B cell (primary cell): Measurements from ENCODE around the gene TVP23C. TPM values are rescaled to one million over a fixed set of nuclear protein-coding genes. Genes with fewer than 3 reads are reported as not detected.

ENCODE experiments used
- ATAC-seq: fragments of 200-7000 bp; cut with Tn5 transposase; one replicate; pipeline ENCODE4 v1.10.0; 2021; ENCODE audit warnings: low read depth, mild to moderate bottlenecking, moderate number of reproducible peaks, moderate library complexity
- CTCF ChIA-PET: fragments of 350-600 bp; sonication (Branson Sonifier 250); formaldehyde crosslinking; loops from one replicate; lab custom pipeline; 2021; ENCODE audit warnings: antibody characterized with exemption, inconsistent platforms; lab: Charles Lee
- POLR2A ChIA-PET: fragments of 350-600 bp; sonication (Branson Sonifier 250); formaldehyde crosslinking; loops from one replicate; lab custom pipeline; 2021; ENCODE audit warnings: antibody characterized with exemption; lab: Charles Lee
- DNase-seq: peaks from one replicate; pipeline ENCODE4 v3.0.0; 2013
- H2AFZ ChIP-seq: 2 replicates; pipeline ENCODE4 v1.6.1; 2012; ENCODE audit warnings: mild to moderate bottlenecking, low read depth, low read length; ENCODE audit not compliant: insufficient read depth, poor library complexity, severe bottlenecking
- H3K27ac ChIP-seq, 2 donors: 1 replicate in 1 of 2; 2 replicates in 1 of 2; pipeline ENCODE4 v1.5.1; 2012 to 2013; ENCODE audit warnings: low read length in 2 of 2, mild to moderate bottlenecking in 2 of 2, moderate library complexity in 1 of 2
- H3K27me3 ChIP-seq, 4 experiments: fragments of 200-600 bp in 1 of 4; sonication (generic) in 1 of 4; replicated peaks in 1 of 4; 1 replicate in 2 of 4; 2 replicates in 2 of 4; pipeline versions ENCODE4 v1.6.1 to v1.7.0; 2013 to 2016; ENCODE audit warnings: low read length in 3 of 4, mild to moderate bottlenecking in 2 of 4, mixed read lengths in 1 of 4, moderate library complexity in 1 of 4; ENCODE audit not compliant: insufficient read depth in 4 of 4, control insufficient read depth in 3 of 4; ENCODE audit errors: control extremely low read depth in 1 of 4
- H3K36me3 ChIP-seq, 2 experiments: replicated peaks in 1 of 2; 1 replicate in 1 of 2; 2 replicates in 1 of 2; pipeline versions ENCODE4 v1.6.1 to v1.7.1; 2013; ENCODE audit warnings: low read length in 1 of 2; ENCODE audit not compliant: insufficient read depth in 2 of 2, control insufficient read depth in 1 of 2; ENCODE audit errors: control extremely low read depth in 1 of 2, extremely low read depth in 1 of 2
- H3K4me1 ChIP-seq, 2 donors: fragments of 200-600 bp in 1 of 2; sonication (generic) in 1 of 2; 1 replicate in 1 of 2; 2 replicates in 1 of 2; pipeline versions ENCODE4 v1.5.1 to v1.6.1; 2013 to 2017; ENCODE audit warnings: low read length in 2 of 2; ENCODE audit not compliant: control insufficient read depth in 2 of 2, insufficient read depth in 2 of 2
- H3K4me2 ChIP-seq: replicated peaks from 2 replicates; pipeline ENCODE3; 2012; ENCODE audit warnings: mild to moderate bottlenecking, low read depth, low read length; ENCODE audit not compliant: poor library complexity, severe bottlenecking
- H3K4me3 ChIP-seq, 5 experiments: fragments of 200-600 bp in 1 of 5; sonication (generic) in 1 of 5; 1 replicate in 3 of 5; 2 replicates in 2 of 5; pipeline versions ENCODE4 v1.5.1 to v1.7.0; 2011 to 2016; ENCODE audit warnings: low read length in 4 of 5, mild to moderate bottlenecking in 4 of 5, low read depth in 2 of 5, control low read depth in 1 of 5, moderate library complexity in 1 of 5; ENCODE audit not compliant: insufficient read depth in 1 of 5; ENCODE audit errors: control extremely low read depth in 1 of 5, extremely low read depth in 1 of 5
- H3K79me2 ChIP-seq: fragments of 200-600 bp; sonication (generic); one replicate; pipeline ENCODE4 v1.6.0; 2016; ENCODE audit warnings: low read length; ENCODE audit not compliant: control insufficient read depth, insufficient read depth
- H3K9ac ChIP-seq: fragments of 200-600 bp; sonication (generic); 2 replicates; pipeline ENCODE4 v1.6.1; 2017; ENCODE audit warnings: mild to moderate bottlenecking, low read length, moderate library complexity
- H3K9me3 ChIP-seq, 3 donors: one replicate each; pipeline versions ENCODE4 v1.6.1 to v1.7.1; 2013; ENCODE audit warnings: low read length in 2 of 3; ENCODE audit not compliant: control insufficient read depth in 2 of 3, insufficient read depth in 1 of 3; ENCODE audit errors: control extremely low read depth in 1 of 3
- H4K20me1 ChIP-seq: 2 replicates; pipeline ENCODE4 v1.6.0; 2012; ENCODE audit warnings: mild to moderate bottlenecking, low read length; ENCODE audit not compliant: insufficient read depth, control insufficient read depth, poor library complexity, severe bottlenecking
- H3K27ac Mint-ChIP-seq: one replicate; pipeline ENCODE4 v1.8.0; 2021; ENCODE audit warnings: mixed read lengths
- H3K27me3 Mint-ChIP-seq: one replicate; pipeline ENCODE4 v1.8.0; 2021; ENCODE audit warnings: mixed read lengths
- H3K4me1 Mint-ChIP-seq: one replicate; pipeline ENCODE4 v1.8.0; 2021; ENCODE audit warnings: mixed read lengths
- H3K4me3 Mint-ChIP-seq: one replicate; pipeline ENCODE4 v1.8.0; 2021; ENCODE audit warnings: mixed read lengths
- H3K9me3 Mint-ChIP-seq: one replicate; pipeline ENCODE4 v1.8.0; 2022; ENCODE audit warnings: mixed read lengths; ENCODE audit not compliant: insufficient read depth
- CTCF ChIP-seq: fragments of 200-600 bp; IDR thresholded peaks from one replicate; pipeline ENCODE4 v1.8.0; 2022; ENCODE audit warnings: antibody characterized with exemption, mild to moderate bottlenecking
- EZH2 ChIP-seq: IDR thresholded peaks from 2 replicates; pipeline ENCODE4 v1.6.1; 2012; ENCODE audit warnings: borderline replicate concordance, low read depth, mild to moderate bottlenecking, moderate library complexity, low read length; ENCODE audit not compliant: insufficient read depth, poor library complexity, severe bottlenecking
- WGBS: methylation state at CpG from one replicate; pipeline ENCODE4 v1.1.5; 2013; ENCODE audit warnings: missing lambda C conversion rate; ENCODE audit not compliant: insufficient coverage; 5-methylcytosine and 5-hydroxymethylcytosine counted together
- intact Hi-C: fragments of 100-400 bp; cut with micrococcal nuclease; formaldehyde crosslinking; loops from one replicate; pipeline ENCODE4 v1.10.0; 2022
- polyA plus RNA-seq: library from polyadenylated mRNA; depleted of rRNA; stranded (reverse); fragments of >200 nt; gene quantifications from 2 replicates; pipeline ENCODE4 v1.2.3, GENCODE V29; 2012
- total RNA-seq, 2 donors: library from RNA; stranded (reverse); fragments of 120-200 nt in 1 of 2; gene quantifications; 1 replicate in 1 of 2; 2 replicates in 1 of 2; pipeline versions ENCODE4 v1.2.3 to v1.2.4, GENCODE V29; 2013 to 2022

TVP23C gene
- total and polyA plus RNA-seq, 2 donors (not counting 1 experiment from before 2014, with no cell fraction given), result 8.6 to 30.9 TPM

- no peak overlapping the region for H3K9ac ChIP-seq
- H3K27ac Mint-ChIP-seq, result no peak overlapping the region
- ChIA-PET POLR2A (no interaction called here), CTCF (no interaction called here)
- ATAC-seq, result no peak
- DNase-seq, result no peak
- intact Hi-C loops, result no loop called here
- no peak overlapping the region for H3K4me3 ChIP-seq
- H2AFZ ChIP-seq, result no peak overlapping the region
- no peaks in the 10 kb centered on the region for H3K9me3 ChIP-seq
- H3K79me2 ChIP-seq, result no peaks in the 10 kb centered on the region
- H3K4me1 Mint-ChIP-seq, result no peaks in the 10 kb centered on the region
- H3K4me2 ChIP-seq, result no peak overlapping the region
- TF ChIP-seq EZH2 (no peak), CTCF (no peak)
- no peak overlapping the region for H3K4me3 Mint-ChIP-seq
- 95% methylated on average over 4 of the region's 5 CpGs for WGBS
- H3K36me3 ChIP-seq, result no peaks in the 10 kb centered on the region
- no peak overlapping the region for H3K27ac ChIP-seq
- H3K27me3 ChIP-seq, result no peaks in the 10 kb centered on the region
- no peaks in the 10 kb centered on the region for H3K9me3 Mint-ChIP-seq
- H3K4me1 ChIP-seq, result no peaks in the 10 kb centered on the region
- no peaks in the 10 kb centered on the region for H4K20me1 ChIP-seq
- no peaks in the 10 kb centered on the region for H3K27me3 Mint-ChIP-seq
Measured at GRCh38 chr17:15478845-15479244, 84.4 kb downstream of the TVP23C start.

- CTCF ChIA-PET, result no interaction called here
Measured at GRCh38 chr17:15475631-15476354, 87.5 kb downstream of the TVP23C start.

More at GRCh38 chr17:15475631-15476354, 87.5 kb downstream of the TVP23C start:
- no peaks in the 10 kb centered on the region for H3K9me3 Mint-ChIP-seq
- H3K4me1 Mint-ChIP-seq, result no peaks in the 10 kb centered on the region
- H3K9me3 ChIP-seq, result no peaks in the 10 kb centered on the region
- H2AFZ ChIP-seq, result no peak overlapping the region
- H3K4me2 ChIP-seq, result no peak overlapping the region
- H3K36me3 ChIP-seq, result no peaks in the 10 kb centered on the region
- no peaks in the 10 kb centered on the region for H3K79me2 ChIP-seq
- H3K9ac ChIP-seq, result no peak overlapping the region
- POLR2A ChIA-PET, result no interaction called here
- no peak overlapping the region for H3K4me3 ChIP-seq
- no peaks in the 10 kb centered on the region for H4K20me1 ChIP-seq
- no peaks in the 10 kb centered on the region for H3K27me3 ChIP-seq
- no peaks in the 10 kb centered on the region for H3K4me1 ChIP-seq
- H3K4me3 Mint-ChIP-seq, result no peak overlapping the region
- H3K27ac ChIP-seq, result no peak overlapping the region
- 100% methylated on average over 3 of the region's 8 CpGs for WGBS
- TF ChIP-seq CTCF (no peak), EZH2 (no peak)
- no peak overlapping the region for H3K27ac Mint-ChIP-seq
- intact Hi-C loops, result no loop called here
- DNase-seq, result no peak
- ATAC-seq, result no peak
- no peaks in the 10 kb centered on the region for H3K27me3 Mint-ChIP-seq
